Measurements from ENCODE around the gene ACOT13.

- no peak for TF ChIP-seq CBX8 (IDR thresholded peaks at IDR 0.05)
- no peak for TF ChIP-seq CTCF (IDR thresholded peaks at IDR 0.05)
- no peak for TF ChIP-seq ELK1 (IDR thresholded peaks at IDR 0.05; ENCODE audit: low read depth, low read length)
- no peak for TF ChIP-seq HEYL (CRISPR knock-in tag; IDR thresholded peaks at IDR 0.05)
- no peak for TF ChIP-seq CHD2 (IDR thresholded peaks at IDR 0.05; ENCODE audit: low read length, partially characterized antibody)
Measured at GRCh38 chr6:24630856-24631505, 35.9 kb upstream of the ACOT13 start.

Data from A549 (cell line).